GM19324 (cell line): ENCODE data around the gene PALLD.

ENCODE experiments used
- ATAC-seq: cut with Tn5 transposase; IDR thresholded peaks from one replicate; pipeline ENCODE4 v1.9.1; 2021; ENCODE audit warnings: mild to moderate bottlenecking, moderate library complexity; ENCODE audit not compliant: unreplicated experiment, low FRiP score

Gene PALLD

DNA sequence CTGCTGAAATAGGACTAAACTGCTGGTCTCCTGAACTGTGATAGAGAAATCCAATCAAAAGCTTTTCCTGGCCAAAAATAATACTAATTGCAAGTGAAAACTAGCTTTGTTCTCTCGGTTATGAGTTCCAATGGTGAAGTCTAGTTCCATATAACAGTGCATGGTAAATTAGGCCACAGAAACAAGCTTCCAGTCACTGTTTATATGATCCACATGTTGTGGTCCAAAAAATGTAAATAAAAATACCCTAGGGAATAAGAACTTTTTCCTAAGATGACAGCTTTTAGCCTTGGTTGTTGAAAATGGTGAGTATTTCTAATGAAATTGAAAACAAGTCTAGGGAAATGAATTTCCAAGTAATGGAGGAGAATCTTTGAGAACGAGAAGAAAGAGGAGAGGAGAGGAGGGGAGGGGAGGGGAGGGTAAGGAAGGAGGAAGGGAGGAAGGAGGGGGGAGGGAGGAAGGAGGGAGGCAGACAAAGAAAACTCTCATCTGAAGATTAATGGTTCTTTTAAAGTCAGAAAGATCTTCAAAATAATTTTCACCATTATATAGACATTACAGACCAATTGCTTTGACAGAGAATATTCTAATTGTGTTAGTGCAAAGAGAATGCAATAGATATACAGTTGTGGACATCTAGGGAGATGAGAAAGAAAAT is 26.1 kb downstream of the PALLD start:
- ATAC-seq, result no peak

DNA sequence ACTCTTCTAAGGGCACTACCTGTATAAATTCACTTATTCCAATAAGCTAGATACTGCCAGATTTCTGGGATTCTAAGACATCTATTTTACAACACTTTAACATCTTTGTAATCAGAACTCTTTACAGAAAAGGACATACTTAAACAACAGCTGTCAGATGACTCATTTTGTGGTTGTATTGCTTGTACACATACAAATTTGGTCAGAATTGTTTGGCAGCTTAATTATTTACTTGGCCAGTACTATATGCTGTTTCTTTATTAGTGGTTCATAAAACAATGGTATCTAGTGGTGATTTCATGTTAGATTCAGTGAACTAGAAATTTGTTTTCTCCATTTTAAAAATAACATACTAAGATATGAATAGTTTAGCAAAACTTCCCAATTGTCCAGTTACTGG is 27.2 kb downstream of the PALLD start:
- no peak for ATAC-seq

DNA sequence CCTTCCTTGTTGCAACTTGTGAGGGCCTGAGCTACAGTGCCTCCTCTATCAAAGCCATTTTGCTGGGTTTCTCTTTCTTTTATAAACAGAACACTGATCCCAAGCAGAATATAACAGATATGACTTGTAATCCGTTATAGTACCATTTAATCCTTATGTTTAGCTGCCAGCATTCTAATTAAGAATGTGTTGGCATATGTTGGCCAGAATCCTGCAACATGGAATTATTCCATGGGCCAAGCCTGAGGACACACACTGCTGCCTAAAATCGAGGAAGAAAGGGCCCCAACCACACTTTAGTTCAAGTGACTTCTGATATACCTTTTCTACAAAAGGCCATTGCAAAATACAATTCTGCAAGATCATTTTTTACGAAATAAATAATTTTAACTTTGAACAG is 28.0 kb downstream of the PALLD start:
- no peak for ATAC-seq

DNA sequence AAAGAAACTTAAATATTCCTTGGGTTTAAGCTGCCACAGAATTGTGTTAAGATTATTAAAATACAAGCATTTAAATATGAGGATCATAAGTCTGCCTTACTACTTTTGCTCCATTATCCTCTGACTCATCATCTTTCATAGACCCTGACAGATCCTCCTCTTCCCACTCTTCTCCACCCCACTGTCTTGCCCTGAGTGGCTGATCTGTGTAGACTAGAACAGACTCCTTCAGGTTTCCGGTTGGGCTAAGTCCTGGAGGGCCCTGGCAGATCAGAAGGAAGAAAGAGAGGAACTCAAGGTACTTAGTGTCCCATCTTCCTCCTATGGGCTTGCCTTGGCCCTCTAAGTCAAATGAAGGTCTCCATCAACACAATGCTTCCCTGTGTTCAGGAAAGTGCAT is 30.7 kb downstream of the PALLD start:
- no peak for ATAC-seq

DNA sequence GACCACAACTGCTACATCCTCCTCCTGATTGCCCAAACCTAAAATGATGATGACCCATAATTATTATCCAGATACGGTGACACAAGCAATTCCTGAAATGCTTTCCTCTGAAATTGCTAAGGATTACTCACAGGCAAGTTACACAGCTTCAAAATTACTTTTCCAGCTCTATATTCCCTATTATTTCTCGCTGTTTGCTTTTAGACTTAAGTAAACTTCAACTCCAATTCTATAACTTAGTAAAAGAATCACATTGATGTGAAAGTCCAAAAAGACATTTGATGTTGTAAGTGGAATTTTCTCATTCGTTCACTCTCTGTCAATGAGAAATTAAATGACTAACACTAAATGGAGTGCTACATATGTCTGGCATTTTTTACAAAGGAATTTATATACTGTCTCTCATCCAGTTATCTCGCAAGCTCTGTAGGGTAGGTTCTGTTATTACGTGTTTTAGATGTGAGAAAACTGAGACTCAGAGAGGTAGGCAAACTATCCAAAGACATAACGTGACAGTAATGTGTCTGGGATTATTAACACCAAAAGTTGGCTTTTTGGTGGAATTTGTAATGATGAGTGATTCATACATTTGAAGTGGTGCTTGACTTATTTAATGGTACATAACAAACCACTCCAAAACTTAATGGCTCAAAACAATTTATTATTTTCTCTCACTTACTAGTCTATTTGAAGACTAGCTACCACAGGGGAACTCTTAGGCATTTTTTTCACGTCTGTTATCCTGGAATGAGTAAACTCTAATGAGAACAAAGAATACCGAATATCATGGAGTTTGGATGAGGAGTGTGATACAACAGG is 31.5 kb downstream of the PALLD start:
- ATAC-seq, result no peak

DNA sequence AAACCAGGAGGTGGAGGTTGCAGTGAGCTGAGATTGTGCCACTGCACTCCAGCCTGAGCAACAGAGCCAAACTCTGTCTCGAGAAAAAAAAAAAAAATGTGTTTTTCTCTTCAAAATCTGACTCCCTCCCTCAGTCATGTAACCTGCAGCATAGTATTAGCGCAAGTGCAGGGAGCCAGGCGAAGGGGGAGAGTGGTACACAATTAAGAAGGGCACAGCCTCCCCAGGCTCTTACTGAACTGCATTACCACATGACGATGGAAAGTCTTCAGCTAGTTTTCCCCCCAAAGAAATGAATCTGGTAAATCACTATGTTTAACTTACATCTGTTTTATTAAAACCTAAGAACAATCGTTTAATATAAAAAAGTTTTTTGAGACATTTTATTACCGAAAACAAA is 32.4 kb downstream of the PALLD start:
- no peak for ATAC-seq

DNA sequence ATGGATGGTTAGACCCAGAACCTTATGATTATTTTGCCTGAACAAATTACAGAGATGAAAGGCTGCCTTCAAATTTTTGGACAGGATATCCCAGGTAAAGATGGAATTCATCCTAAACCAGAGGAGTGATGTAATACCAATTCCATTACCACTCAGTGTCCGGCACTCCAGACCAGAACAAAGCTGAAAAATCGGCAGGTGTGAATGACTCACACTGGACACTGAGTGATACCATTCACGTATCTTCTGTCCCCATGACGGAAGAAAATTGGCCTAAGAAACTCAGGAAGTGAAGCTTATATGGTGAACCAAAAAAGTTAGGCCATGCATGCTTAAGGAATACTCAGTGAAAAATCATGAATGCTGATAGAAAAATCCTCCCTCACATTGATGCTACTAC is 34.5 kb downstream of the PALLD start:
- ATAC-seq, result no peak

DNA sequence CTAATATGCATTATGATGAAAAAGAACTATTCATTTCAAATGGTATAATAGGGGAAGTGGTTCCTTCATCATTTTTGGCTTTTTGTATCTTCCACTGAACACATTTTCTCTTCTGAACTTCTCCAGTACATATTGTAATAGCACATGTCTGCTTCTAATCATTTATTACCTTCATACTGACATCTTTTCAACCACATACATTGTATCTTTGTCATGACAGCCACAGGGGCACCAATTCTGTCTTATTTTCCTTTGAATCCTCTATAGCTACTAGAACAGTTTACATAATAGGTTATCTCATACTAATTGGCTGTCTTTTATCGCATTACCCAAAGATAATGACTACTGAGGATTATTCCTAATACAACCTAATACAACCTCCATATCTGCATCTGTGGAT is 37.7 kb downstream of the PALLD start:
- ATAC-seq, result no peak

DNA sequence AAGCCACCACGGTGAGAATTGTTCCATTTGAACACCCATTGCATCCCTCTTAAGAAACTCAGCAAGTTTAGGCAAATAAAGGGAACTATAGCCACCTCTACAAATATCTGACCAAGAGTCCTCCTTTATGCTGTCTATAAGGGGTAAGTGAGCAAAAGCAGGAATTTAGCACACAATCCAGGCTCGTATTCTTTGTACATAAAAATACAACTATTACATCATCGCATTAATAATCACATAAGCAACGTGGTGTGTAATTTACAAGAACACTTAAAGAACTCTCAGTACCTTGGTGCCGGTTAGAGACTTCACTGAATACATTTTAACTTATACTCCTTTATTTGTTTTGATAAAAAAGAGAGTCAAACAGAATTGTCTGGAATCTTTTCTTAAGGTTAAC is 38.8 kb downstream of the PALLD start:
- ATAC-seq, result no peak

DNA sequence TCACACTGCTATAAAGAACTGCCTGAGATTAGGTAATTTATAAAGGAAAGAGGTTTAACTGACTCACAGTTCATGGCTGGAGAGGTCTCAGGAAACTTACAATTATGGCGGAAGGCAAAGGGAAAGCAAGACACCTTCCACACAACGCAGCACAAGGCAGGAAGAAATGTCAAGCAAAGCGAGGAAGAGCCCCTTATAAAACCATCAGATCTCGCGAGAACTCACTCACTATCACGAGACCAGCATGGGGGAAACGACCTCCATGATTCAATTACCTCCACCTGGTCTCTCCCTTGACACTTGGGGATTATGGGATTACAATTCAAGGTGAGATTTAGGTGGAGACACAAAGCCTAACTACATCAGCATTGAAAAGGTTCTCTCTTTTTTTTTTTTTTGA is 39.6 kb downstream of the PALLD start:
- ATAC-seq, result no peak

DNA sequence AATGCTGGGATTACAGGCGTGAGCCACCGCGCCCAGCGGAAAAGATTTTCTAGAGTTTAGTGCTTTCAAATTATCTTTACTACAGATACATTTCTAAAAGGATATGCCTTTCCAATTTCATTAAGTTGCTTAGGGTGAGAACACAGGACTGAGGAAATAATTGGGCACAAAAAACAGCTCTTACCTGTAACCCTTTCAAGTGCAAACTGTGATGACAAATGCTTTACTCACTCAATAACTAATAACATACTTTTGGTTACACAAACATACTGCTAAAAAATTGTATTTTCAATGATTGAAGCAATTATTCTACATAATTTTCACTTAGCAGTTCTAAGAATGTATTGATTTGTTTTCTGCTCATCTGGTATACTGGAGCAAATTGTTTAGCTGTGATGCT is 40.2 kb downstream of the PALLD start:
- no peak for ATAC-seq

DNA sequence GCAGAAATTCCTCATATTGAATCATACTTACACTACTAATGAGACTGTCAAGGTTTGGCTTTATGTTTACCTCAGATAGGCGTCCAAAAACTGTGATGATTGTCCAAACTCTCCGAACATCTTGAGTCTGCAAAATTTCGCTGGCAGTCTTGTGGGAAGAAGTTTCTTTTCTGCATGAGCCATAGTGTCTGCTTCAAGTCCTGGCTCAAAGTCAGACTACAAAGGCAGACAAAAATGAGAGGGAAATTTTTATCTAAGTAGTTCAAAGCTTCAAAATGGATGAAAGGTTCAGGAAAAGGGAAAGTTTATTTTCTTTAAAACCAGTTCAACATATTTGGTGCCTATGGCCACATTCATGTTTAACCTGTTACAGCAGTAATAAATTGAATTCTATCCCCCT is 40.7 kb downstream of the PALLD start:
- ATAC-seq, result no peak

DNA sequence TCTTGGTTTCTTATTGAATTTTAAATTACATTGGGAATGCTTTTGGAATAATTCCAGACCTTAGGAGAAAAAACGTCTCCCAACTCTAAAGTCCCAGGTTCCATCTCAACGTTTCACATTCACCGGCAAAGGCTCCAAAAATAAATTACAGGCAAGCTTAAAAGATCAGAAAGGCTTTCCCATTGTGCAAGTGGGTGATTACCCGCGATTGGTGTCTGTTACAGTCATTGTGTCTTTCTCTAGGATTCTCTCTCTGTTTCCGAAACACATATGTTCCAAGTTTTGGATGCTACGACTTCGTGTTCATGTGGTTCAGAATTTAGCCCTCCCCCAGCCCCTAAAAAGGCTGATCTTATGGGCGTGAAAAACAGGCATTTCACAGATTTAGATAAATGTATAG is 41.8 kb downstream of the PALLD start:
- ATAC-seq, result no peak

DNA sequence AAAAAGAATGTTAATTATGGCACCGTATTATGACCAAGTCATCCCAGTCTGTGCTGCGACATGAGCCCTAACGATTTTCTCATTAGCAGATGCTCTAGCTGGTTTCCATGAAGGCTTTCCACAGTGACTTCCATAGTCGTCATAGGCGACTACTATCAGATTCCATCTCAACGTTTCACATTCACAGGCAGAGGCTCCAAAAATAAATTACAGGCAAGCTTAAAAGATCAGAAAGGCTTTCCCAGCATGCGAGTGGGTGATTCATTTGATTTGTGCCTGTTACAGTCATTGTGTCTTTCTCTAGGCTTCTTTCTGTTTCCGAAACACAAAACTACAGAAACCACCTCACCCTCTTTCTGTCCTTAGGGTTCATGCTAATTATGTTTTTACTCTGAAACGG is 43.2 kb downstream of the PALLD start:
- ATAC-seq, result no peak

DNA sequence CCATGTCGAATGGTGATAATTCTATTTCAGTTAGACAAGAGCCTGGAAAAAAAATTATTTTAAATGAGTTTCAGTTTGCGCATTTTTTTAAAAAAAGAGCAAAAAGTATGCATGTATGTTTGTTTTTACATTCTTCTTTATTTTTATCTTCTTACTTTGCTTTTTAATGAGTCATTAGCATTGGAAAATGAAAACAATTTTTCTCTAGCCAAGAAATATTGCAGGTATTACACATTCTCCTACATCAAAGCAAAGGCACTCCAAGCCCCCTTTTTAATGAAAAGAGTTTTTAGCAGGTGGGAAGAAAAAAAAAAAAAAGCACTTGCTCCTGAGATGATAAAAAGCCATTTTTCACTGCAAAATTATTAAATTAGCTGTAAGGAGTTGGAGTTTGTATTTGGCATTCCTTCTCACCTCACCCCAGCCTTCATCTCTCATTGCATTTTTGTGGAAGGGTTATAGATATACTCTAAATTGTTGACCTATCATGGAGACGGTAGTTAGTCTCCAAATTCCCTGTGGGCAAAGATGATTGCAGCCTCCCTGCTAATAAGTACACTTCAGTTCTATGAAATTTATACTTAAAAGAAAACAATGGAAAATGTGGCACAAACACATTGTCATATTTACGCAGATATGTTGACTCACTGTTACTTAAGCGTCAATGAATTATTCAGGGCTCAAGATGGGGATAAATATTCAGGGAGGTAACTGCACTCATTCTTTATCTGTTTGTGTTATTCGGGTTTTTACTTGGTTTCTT is 43.8 kb downstream of the PALLD start:
- no peak for ATAC-seq

DNA sequence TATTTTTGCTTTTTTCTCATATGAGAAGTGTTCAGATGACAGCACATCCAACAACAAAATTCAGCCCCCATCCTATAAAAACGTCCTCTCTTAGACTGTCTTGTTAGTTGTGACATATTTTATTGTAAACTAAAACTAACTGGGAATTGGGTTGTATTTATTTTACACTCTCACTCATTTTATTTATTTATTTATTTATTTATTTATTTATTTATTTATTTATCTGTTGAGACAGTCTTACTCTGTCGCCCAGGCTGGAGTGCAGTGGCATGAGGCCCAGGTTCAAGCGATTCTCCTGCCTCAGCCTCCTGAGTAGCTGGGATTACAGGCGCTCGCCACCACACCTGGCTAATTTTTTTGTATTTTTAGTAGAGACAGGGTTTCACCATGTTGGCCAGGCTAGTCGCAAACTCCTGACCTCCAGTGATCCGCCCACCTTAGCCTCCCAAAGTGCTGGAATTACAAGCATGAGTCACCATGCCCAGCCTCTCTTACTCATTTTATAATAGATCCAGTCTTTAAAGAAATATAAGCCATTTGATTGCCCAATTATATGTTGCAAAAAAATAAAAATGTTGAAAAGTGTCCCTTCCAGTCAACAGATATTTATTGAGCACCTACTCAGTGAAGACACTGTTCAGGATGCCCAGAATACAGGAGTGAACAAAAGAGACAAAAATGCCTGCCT is 44.6 kb downstream of the PALLD start:
- no peak for ATAC-seq

DNA sequence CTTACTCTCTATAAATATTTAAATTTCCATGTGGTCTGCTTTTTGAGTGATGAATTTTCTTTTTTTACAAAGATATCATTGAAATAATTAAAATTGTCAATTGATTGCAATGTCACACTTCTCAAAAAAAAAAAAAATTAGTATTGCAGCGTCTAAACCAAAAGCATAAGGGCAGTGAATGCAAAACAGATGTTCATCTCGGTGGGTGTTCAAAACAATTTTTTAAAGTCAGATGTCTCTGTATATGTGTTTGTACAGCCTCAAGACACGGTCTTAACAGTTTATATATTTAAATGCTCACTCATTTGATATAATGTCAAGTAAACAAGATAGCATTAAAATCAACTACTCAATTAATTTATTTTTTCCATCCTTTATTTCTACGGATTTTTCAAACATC is 52.3 kb downstream of the PALLD start:
- no peak for ATAC-seq

DNA sequence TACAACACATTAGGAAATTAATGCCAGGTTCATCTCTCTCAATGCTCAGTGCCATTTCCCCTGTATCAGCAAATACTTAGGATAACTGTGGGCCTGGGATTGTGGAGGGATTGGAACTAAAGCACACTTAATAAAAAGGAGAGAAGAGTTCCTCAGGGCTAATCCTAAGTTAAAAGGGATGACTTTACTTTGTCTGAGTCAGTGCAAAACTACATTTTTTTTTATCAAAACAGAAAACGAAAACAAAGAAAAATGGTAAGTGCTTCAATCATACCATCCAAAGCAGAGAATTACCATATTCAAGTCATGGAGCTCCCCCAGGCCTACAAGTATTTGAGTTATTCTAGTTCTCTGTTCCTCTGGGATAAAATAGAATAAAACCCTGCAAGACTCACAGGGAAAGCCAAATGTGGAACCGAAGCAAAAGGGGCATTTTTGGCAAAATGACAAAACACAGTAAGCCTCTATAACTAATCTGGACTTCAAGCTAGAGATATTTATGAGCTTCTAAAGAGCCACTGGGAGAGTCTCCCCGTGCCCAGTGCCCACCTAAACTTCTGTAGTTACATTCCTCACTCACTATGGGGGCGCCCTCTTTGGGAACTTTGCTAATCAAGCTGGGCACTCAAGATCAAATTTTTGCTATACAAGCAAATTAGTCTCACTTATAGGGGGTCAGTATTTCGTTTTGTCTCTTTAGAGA is 53.4 kb downstream of the PALLD start:
- no peak for ATAC-seq

DNA sequence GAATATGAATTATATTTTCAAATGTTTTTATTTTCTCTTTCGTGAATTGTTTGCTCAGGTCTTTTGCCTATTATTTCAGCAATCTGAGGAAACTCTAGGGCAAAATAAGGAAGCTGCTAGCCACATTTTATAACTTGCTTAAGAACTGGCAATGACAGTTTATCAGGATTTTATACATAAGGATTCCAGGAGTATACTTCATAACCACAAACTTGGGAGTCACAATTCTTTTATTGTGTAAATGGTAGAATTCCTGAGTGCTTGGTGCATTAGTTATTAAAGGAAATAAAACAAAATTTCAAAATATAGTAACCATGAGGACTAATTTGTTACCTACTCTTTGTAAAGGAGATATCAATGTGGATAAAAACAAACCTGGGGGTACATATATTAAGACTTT is 54.4 kb downstream of the PALLD start:
- ATAC-seq, result no peak

DNA sequence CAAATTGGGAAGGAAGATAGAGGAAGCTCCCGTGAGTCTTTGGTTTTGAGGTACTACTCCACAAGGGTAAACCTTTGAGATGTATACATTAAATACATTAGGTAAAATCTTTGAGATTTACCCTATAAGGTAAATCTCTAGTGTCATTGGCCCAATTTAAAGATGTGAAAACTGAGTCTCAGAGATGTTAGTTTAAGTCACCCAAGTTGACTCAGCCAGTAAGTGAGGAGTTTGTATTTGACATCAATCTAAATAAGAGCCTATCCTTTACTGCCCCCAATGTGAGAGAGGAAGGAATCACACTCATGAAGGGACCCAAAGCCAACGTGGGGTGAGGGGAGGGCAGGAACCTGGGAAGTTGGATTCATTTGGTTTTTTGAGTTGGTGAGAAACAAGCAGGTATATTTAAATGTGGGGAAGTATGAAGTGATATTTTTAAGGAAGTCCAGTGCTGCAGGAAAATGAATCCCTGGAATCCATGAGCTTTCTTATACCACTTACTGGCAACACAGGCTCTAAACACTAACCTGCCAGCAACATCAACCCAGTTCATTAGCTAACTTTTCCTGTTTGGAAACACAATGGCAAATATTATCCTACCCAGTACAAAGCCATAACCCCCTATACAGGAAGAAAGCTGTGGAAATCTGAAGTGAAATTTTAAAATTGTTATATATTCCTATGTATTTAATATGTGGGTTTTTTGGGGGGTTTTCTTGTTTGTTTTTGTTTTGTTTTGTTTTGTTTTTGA is 55.3 kb downstream of the PALLD start:
- no peak for ATAC-seq
